H9 (cell line): ENCODE results near the gene SYNE3. TPM values are rescaled to one million over a fixed set of nuclear protein-coding genes. Genes with fewer than 3 reads are reported as not detected.

ENCODE experiments used
- DNase-seq: peaks from one replicate; pipeline ENCODE4 v3.0.0-alpha.2; 2017
- H2AFZ ChIP-seq: one replicate; pipeline ENCODE4 v1.6.1; 2013; ENCODE audit warnings: mild to moderate bottlenecking, low read length, control low read depth, moderate library complexity
- H2AK5ac ChIP-seq: 2 replicates; pipeline ENCODE4 v1.6.1; 2013; ENCODE audit warnings: low read length, control low read depth, mixed read lengths; ENCODE audit not compliant: insufficient read length
- H2BK120ac ChIP-seq: one replicate; pipeline ENCODE4 v1.6.1; 2013; ENCODE audit warnings: low read depth, mild to moderate bottlenecking, low read length, control low read depth, inconsistent platforms; ENCODE audit not compliant: poor library complexity, severe bottlenecking
- H2BK12ac ChIP-seq: 2 replicates; pipeline ENCODE4 v1.6.1; 2013; ENCODE audit warnings: low read length, control low read depth, mixed read lengths, low read depth; ENCODE audit not compliant: insufficient read length
- H2BK15ac ChIP-seq: 2 replicates; pipeline ENCODE4 v1.6.1; 2013; ENCODE audit warnings: low read depth, low read length, control low read depth
- H2BK20ac ChIP-seq: one replicate; pipeline ENCODE4 v1.6.1; 2013; ENCODE audit warnings: low read depth, mild to moderate bottlenecking, low read length, control low read depth, inconsistent platforms; ENCODE audit not compliant: poor library complexity, severe bottlenecking
- H2BK5ac ChIP-seq: 2 replicates; pipeline ENCODE4 v1.6.1; 2013; ENCODE audit warnings: low read length, control low read depth, mixed read lengths; ENCODE audit not compliant: insufficient read length
- H3K14ac ChIP-seq: 2 replicates; pipeline ENCODE4 v1.6.1; 2013; ENCODE audit warnings: low read length, control low read depth; ENCODE audit not compliant: insufficient read depth
- H3K18ac ChIP-seq: 2 replicates; pipeline ENCODE4 v1.6.1; 2013; ENCODE audit warnings: low read depth, mild to moderate bottlenecking, mixed read lengths, low read length, control low read depth; ENCODE audit not compliant: insufficient read length
- H3K23ac ChIP-seq: 2 replicates; pipeline ENCODE4 v1.6.1; 2013; ENCODE audit warnings: low read length, control low read depth, mixed read lengths, low read depth; ENCODE audit not compliant: insufficient read length
- H3K23me2 ChIP-seq: 2 replicates; pipeline ENCODE4 v1.6.1; 2013; ENCODE audit warnings: low read depth, mild to moderate bottlenecking, mixed read lengths, low read length, control low read depth; ENCODE audit not compliant: insufficient read length, poor library complexity, severe bottlenecking
- H3K27ac ChIP-seq: 2 replicates; pipeline ENCODE4 v1.5.1; 2013; ENCODE audit warnings: low read length, control low read depth, mixed read lengths, low read depth; ENCODE audit not compliant: insufficient read length
- H3K27me3 ChIP-seq: 2 replicates; pipeline ENCODE4 v1.6.1; 2013; ENCODE audit warnings: low read length, control low read depth, inconsistent platforms; ENCODE audit not compliant: insufficient read depth
- H3K4ac ChIP-seq: 2 replicates; pipeline ENCODE4 v1.6.1; 2013; ENCODE audit warnings: low read depth, mild to moderate bottlenecking, control low read depth, inconsistent platforms, low read length, moderate library complexity
- H3K4me1 ChIP-seq: 2 replicates; pipeline ENCODE4 v1.6.1; 2013; ENCODE audit warnings: low read length, control low read depth, inconsistent platforms; ENCODE audit not compliant: insufficient read depth
- H3K4me2 ChIP-seq: 2 replicates; pipeline ENCODE4 v1.6.1; 2013; ENCODE audit warnings: low read length, control low read depth, mixed read lengths; ENCODE audit not compliant: insufficient read length, insufficient read depth
- H3K56ac ChIP-seq: 2 replicates; pipeline ENCODE4 v1.6.1; 2013; ENCODE audit warnings: low read depth, mild to moderate bottlenecking, mixed read lengths, low read length, control low read depth; ENCODE audit not compliant: insufficient read length
- H3K79me1 ChIP-seq: 2 replicates; pipeline ENCODE4 v1.6.1; 2013; ENCODE audit warnings: low read depth, mild to moderate bottlenecking, moderate library complexity, low read length, control low read depth, inconsistent platforms; ENCODE audit not compliant: insufficient read depth, poor library complexity, severe bottlenecking
- H3K79me2 ChIP-seq: 2 replicates; pipeline ENCODE4 v1.6.1; 2013; ENCODE audit warnings: low read length, control low read depth, inconsistent platforms; ENCODE audit not compliant: insufficient read depth
- H3K9ac ChIP-seq: 2 replicates; pipeline ENCODE4 v1.6.1; 2013; ENCODE audit warnings: low read length, control low read depth, mixed read lengths; ENCODE audit not compliant: insufficient read length; ENCODE audit errors: extremely low read depth
- H3K9me3 ChIP-seq: one replicate; pipeline ENCODE4 v1.6.1; 2013; ENCODE audit warnings: low read depth, low read length, inconsistent platforms; ENCODE audit not compliant: control insufficient read depth
- H3T11ph ChIP-seq: one replicate; pipeline ENCODE4 v1.6.1; 2013; ENCODE audit warnings: mild to moderate bottlenecking, low read length, control low read depth, inconsistent platforms
- H4K20me1 ChIP-seq: one replicate; pipeline ENCODE4 v1.6.1; 2013; ENCODE audit not compliant: control insufficient read depth, insufficient read length, insufficient read depth
- H4K5ac ChIP-seq: 2 replicates; pipeline ENCODE4 v1.6.1; 2013; ENCODE audit warnings: low read depth, mild to moderate bottlenecking, mixed read lengths, low read length, control low read depth; ENCODE audit not compliant: insufficient read length
- H4K8ac ChIP-seq: replicated peaks from 2 replicates; pipeline ENCODE4 v1.6.1; 2013; ENCODE audit warnings: low read length, control low read depth, mixed read lengths, low read depth; ENCODE audit not compliant: insufficient read length
- H4K91ac ChIP-seq: 2 replicates; pipeline ENCODE4 v1.6.1; 2013; ENCODE audit warnings: low read depth, mild to moderate bottlenecking, moderate library complexity, mixed read lengths, low read length, control low read depth; ENCODE audit not compliant: insufficient read length
- H3K27ac Mint-ChIP-seq, 3 experiments: 2 replicates in 2 of 3; 3 replicates in 1 of 3; pipeline ENCODE4 v1.8.0; 2020 to 2021; ENCODE audit warnings: mixed read lengths in 3 of 3, mild to moderate bottlenecking in 1 of 3, moderate library complexity in 1 of 3
- H3K27me3 Mint-ChIP-seq: 2 replicates; pipeline ENCODE4 v1.8.0; 2021; ENCODE audit warnings: low read depth, mild to moderate bottlenecking, moderate library complexity, mixed read lengths
- H3K36me3 Mint-ChIP-seq, 3 experiments: 2 replicates in 2 of 3; 3 replicates in 1 of 3; pipeline ENCODE4 v1.8.0; 2020 to 2021; ENCODE audit warnings: low read depth in 3 of 3, mixed read lengths in 3 of 3; ENCODE audit not compliant: insufficient read depth in 1 of 3
- H3K4me1 Mint-ChIP-seq, 2 experiments: 2 replicates each; pipeline ENCODE4 v1.8.0; 2020; ENCODE audit warnings: mixed read lengths in 2 of 2
- H3K4me3 Mint-ChIP-seq, 2 experiments: 2 replicates in 1 of 2; 3 replicates in 1 of 2; pipeline ENCODE4 v1.8.0; 2020 to 2021; ENCODE audit warnings: mild to moderate bottlenecking in 2 of 2, mixed read lengths in 2 of 2, moderate library complexity in 1 of 2
- H3K9me3 Mint-ChIP-seq, 2 experiments: 2 replicates in 1 of 2; 3 replicates in 1 of 2; pipeline ENCODE4 v1.8.0; 2020; ENCODE audit warnings: mild to moderate bottlenecking in 2 of 2, mixed read lengths in 2 of 2, moderate library complexity in 1 of 2
- CTCF ChIP-seq: fragments of 200-600 bp; sonication (generic); conservative IDR thresholded peaks from 3 replicates; pipeline ENCODE4 v1.8.0; 2021; ENCODE audit warnings: antibody characterized with exemption, mild to moderate bottlenecking
- WGBS: extraction: QIAGEN DNeasy Blood & Tissue Kit; methylation state at CpG from one replicate; pipeline ENCODE4 v1.1.7; 2013; ENCODE audit warnings: missing lambda C conversion rate, low lambda C conversion rate, mixed read lengths; ENCODE audit not compliant: insufficient read length; ENCODE audit errors: extremely low coverage; 5-methylcytosine and 5-hydroxymethylcytosine counted together
- total RNA-seq: library from RNA; stranded (reverse); gene quantifications from 2 replicates; pipeline ENCODE4 v1.2.1, GENCODE V29; 2021

SYNE3 gene
- total RNA-seq, 1 experiment from 2014 or later: 0.11 TPM

- Histone ChIP-seq H3K14ac (no peak overlapping the region), H3K23ac (no peak overlapping the region), H2BK15ac (no peak overlapping the region), H2BK12ac (no peak overlapping the region), H2BK20ac (no peak overlapping the region), H2BK120ac (no peak overlapping the region), H2AFZ (no peak overlapping the region), H3K18ac (no peak overlapping the region), H3K79me1 (no peaks in the 10 kb centered on the region), H3K4ac (no peak overlapping the region), H3K4me1 (no peaks in the 10 kb centered on the region), H3K9me3 (no peaks in the 10 kb centered on the region), H4K8ac (no peak overlapping the region), H3K23me2 (no peaks in the 10 kb centered on the region), H3T11ph (no peak overlapping the region), H3K27me3 (no peaks in the 10 kb centered on the region), H2BK5ac (no peak overlapping the region), H4K5ac (no peak overlapping the region), H3K79me2 (no peaks in the 10 kb centered on the region), H3K27ac (no peak overlapping the region), H4K91ac (no peak overlapping the region), H3K9ac (no peak overlapping the region), H2AK5ac (no peak overlapping the region), H3K56ac (no peak overlapping the region), H4K20me1 (peaks cover 2% of the 10 kb centered on the region), H3K4me2 (no peak overlapping the region)
- Mint-ChIP-seq H3K4me3 (no peak overlapping the region), H3K9me3 (no peaks in the 10 kb centered on the region), H3K27ac (no peak overlapping the region), H3K4me1 (peaks cover 5% of the 10 kb centered on the region in 2 experiments), H3K36me3 (no peaks in the 10 kb centered on the region), H3K27me3 (peaks cover 16% of the 10 kb centered on the region)
- no CpG with 5 or more reads among the region's 8 CpGs for WGBS
- no peak for TF ChIP-seq CTCF
- DNase-seq: no peak
These were observed 12.9 kb downstream of the SYNE3 start for GRCh38 chr14:95503365-95504134.
